Activated CD8-positive, alpha-beta memory T cell treated with anti-CD3 and anti-CD28 coated beads for 4 hours (primary cell): ENCODE results near the gene MBP.

Experiments used
- DNase-seq, 2 donors: peaks; one replicate each; pipeline ENCODE4 v3.0.0-alpha.2; 2020; ENCODE audit warnings: low read depth in 2 of 2

MBP gene

DNA sequence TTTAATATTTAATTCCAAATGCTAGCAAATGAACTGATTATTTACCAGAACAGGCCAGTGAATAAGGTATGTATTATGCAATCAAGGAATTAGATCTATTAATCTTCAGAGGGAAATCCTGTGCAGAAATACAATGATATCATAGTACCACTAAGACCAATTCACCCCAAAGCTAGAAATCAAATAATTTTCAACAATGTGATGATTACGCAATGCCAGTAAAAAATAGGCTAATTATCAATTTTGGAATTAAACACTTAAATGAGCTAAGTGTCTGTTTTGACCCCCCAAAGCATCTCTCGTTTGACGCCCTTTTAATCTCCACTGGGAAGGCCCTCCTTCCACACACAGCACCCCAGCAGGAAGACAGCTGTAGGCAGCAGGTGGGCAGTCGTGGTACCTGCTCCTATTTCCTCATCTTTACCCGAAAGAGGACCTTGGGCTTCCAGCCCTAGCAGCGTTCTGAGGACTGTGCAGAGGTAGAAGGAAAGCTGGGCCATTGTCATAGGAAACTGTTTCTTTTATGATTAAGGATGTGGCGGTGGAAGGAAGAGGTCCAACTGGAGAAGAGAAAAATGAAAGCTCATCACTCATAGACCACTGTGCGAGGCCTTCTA, 84.7 kb downstream of the MBP start:
- DNase-seq = no peak

DNA sequence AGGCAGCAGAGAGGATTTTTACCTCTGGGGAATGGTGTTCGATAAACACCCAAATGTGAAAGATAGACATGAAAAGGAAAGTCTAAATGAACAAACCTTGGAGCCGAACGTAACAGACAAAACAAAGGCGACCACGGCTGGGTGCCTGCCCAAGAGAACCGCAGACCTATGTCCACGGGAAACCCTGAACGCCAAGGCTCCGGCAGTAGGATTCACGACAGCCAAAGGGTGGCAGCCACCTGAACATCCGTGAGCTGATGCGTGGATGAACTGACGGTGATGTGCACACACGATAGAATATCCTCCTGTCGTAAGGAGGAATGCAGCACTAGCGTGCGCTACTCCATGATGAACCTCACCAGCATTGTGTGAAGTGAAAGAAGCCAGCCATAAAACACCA, 85.6 kb downstream of the MBP start:
- DNase-seq = no peak

DNA sequence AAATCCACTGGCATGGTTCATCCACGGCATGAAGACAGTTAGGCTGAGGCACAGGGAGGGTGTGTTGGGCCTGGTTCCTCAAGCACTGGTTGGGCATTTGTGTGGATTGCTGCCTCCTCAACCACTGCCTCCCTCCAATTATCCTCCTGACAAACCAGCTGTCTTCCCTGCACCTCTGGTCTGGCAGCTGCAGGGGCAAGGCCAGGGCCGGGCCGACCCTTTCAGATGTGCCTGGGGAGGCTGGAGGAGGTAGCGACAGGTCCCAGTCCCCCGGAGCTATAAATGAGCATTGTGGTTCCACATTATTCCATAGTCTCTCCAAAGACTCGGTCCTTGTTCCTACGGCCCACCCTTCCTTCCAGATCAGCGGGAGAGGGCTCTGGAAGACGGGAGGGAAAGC, 86.2 kb downstream of the MBP start:
- DNase-seq = no peak

DNA sequence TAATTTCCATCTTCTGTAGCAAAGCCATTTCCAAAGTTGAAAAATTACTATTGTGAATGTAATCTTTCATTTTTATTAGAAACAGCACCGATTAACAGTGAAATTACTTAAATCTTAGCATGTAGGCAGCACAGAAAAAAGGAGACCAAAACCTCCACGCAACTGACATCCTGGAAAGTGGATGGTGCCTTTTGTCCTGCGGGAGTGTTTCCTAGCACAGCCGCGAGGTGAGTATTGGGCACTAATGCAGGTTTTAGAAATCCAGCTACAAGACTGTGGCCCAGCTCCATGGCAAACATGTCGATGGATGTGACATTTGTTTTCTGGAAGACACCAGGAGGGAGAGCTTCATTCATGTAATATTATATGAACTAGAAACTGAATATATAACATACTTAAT, 86.9 kb downstream of the MBP start:
- DNase-seq = no peak

DNA sequence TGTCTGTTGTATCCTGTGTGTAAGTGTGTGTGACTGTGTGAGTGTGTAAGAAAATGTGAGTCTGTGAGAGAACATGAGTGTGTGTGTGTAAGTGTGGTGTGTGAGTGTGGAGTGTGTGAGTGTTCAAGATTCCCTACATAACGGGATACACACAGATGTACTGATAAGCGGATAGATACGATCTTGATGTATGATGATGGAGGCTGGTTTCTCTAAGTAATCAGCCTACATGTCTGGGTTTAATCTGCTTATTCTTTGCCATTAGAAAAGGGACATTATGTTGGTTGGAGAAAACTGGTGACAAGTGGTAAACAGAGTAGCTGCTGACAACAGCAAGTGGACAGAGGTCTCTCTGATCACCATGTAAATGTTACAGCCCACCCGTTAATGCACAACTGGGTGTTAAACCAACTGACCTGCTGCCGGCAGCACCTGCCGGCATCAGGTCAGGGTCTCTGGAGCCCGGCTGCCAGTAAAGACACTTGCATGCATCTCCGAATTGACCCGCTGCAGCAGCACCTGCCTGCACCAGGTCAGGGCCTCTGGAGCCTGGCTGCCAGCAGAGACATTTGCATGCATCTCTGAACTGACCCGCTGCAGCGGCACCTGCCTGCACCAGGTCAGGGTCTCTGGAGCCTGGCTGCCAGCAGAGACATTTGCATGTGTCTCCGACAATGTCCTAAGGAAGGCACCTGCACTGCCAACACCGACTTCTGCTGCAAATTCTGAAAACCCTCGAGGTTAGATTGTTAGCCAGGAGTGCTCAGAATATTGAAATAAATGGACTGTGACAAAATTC, 87.5 kb downstream of the MBP start:
- DNase-seq = no peak

- DNase-seq = no peak
These were observed 88.9 kb downstream of the MBP start for GRCh38 chr18:77043541-77044280.

GRCh38 chr18:77042583-77042982, 90.0 kb downstream of the MBP start:
- no peak for DNase-seq

DNA sequence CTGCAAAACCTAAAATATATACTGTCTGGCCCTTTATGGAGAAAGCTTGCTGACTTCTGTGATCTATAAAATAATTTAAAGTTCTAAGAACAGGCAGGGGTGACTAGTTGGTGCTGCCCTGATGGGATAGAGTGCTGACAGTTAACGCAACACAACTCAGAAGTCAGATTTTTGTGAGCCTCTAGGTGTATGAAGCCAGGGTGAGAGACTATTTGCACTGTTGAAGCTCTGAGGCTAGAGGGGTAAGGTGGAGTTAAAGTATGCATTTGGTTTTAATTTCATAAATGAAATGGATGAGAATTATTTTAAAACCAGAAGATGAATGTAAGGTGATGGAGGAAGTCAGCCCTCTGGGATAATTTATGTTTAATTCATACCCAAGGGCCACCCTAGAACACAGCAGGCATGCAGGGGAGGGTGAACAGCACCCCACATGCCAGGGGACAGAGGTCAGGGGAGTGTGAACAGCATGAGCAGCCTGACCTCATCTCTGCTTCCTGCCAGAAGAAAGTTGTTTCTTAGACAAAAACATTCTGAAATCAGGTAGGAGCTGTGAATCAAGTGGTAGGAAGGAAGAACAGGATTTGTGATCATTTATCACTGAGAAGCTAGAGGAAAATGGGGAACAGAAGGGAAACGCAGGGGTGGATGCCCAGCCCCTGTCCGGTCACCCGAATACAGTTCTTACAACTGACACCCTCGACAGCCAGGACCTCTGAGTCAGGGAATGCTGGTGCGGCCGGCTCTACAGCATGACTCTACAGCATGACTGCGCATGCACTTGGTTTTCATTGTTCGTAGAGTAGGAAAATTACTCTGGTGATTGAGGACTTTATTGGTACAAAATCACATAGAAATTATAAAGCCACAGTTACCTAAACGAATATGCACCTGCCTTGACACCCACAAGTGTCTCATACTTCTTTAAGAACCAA, 93.1 kb downstream of the MBP start:
- no peak for DNase-seq

GRCh38 chr18:77038182-77038858, 94.3 kb downstream of the MBP start:
- DNase-seq = no peak

DNA sequence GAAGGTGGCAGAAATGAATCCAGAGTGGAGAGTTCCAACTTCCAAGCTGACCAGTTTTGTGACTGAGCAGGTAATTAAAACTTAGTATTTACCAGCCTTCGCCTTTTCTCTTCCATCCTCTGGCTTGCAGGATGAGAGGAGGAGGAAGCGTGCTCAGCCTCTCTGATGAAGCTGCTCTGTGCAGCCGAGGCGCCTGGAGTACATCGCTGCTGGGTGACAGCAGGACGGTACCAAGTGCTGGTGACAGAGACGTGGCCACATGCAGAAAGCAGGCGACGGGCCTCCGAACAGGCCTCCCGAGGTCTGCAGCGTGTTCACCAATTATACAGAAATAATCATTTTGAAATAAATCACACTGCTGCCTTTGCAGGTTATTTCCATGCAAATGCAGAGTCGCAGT, 95.0 kb downstream of the MBP start:
- no peak for DNase-seq

- DNase-seq = no peak
These were observed 97.0 kb downstream of the MBP start for GRCh38 chr18:77035380-77036187.

DNA sequence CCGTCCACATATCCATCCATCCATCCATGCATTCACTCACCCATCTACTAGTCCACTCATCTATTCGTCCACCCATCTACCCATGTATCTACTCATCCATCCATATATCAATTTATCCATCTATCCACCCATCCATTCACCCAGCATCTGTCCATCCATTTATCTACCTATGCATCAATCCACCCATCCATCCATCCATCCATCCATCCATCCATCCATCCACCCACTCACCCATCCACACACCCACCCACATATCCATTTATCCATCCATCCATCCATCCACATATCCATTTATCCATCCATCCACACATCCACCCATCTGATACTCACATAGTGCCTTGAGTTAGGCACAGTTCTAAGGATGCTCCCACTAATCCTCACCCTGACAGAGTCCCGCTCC, 99.0 kb downstream of the MBP start:
- no peak for DNase-seq

DNA sequence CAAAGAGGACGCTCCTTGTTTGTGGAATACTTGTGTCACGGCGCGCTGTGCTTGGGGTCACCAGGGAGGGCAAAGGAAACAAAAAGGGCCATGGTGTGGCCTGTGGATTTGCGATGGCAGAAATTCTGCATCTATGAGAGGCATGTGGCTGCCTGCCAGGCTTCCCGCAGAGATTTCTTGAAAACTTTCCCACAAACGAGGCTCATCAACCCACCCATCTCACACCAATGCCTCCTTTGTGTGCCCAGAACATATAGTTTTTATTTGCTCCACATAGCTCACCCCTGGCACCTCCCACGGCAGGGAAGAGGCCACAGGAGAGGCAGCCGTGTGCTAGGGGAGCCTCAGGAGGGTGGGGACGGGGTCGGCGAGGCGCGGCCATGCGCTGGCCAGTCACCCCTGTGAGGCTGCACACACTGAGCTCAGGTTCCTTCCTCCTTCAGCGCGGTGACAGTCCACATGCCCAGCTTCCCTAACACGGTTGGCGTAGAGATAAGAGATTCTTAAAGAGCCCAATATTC, 100.3 kb downstream of the MBP start:
- no peak for DNase-seq

- no peak for DNase-seq
These were observed 100.9 kb downstream of the MBP start for GRCh38 chr18:77031662-77032061.

DNA sequence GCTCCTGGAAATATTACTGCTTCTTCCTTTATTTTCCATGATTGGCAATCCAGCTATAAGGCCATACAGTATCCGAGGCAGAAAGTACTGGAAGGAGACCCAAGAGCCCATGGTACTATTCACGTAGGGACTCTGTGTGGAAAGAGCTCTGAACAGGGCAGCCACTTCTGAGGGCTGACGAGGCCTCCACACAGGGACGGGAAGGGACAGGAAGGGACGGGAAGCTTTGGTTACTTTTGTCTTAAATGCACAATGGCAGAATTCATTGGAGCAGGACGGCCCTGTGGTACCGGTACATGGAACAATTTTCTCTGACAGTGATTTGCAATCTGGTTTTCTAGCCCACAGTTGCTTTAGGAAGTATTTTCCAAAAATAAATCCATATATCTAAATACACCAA, 102.4 kb downstream of the MBP start:
- no peak for DNase-seq

DNA sequence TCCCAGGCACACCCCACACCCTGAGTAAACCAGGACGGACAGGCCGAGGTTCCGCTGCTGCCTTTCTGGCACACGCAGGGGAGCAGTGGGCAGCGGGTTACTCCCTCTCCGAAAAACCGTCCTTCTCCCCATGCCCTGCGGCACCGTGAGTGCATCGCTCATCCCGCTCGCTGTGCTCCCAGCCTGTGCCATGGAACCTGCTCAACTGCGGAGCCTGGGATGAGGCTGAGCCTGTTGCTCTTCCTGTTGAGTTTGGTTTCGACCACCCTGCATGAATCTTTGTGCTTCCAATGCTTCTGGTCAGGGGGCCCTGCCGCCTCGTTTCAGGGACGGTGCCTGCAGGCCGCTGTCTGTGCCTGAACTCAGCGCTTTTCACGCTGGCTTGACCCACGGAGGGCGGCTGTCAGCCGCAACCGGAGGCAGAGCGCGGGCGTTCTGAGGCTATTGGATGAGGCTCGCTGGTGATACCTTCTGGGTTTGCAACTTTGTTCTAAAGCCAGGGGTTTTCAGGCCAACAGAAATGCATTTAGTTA, 106.7 kb downstream of the MBP start:
- no peak for DNase-seq

DNA sequence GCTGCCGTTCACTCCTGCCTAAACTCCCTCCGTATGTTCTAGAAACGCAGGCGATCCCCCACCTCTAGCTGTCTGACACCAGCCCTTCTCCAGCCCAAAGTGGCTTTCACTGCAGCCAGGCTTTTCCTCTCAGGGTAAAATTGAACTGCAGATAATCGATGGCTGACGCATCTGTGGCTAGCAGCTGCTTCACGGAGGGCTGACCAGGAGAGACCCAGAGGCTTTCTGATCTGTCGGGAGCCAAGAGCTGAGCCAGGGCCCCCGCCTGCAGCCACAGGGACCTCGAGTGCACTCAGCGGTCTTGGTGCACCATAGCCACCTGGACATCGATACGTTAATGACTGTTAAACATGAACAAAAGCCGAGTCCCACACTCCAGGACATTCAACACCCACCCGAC, 107.5 kb downstream of the MBP start:
- no peak for DNase-seq

DNA sequence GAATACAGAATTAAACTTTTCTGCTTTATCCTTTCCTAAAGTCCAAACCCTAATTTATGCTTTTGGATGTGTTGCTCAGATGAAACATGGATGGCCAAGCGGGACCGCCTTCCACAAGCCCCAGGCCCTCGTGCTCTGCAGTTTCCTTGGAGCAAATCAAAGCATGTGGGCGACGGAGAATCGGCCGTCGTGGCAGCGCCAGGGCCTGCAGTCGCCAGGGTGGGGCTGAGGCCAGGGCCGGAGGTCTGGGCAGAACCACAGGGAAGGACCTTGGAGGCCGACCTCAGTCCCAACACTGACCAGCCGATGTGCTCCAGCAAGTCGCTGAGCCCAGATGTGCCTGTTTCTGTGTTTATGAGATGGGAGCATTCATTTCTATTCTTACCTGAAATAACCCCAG, 108.1 kb downstream of the MBP start:
- DNase-seq = no peak

GRCh38 chr18:77023102-77023782, 109.3 kb downstream of the MBP start:
- no peak for DNase-seq
